Activated naive CD8-positive, alpha-beta T cell treated with anti-CD3 and anti-CD28 coated beads, Interleukin-2, amount 10 ng/mL, durations not matched to agents 7 days and 5 days (primary cell): ENCODE measurements around the gene CLCNKA. TPM values are rescaled to one million over a fixed set of nuclear protein-coding genes. Genes with fewer than 3 reads are reported as not detected.
"Not testable (repeated sequence)": the region's sequence is repeated elsewhere in the genome, so short reads cannot be mapped to it uniquely, and the experiment has no call there.

ENCODE experiments used
- ATAC-seq: fragments of 150-1000 bp; cut with Tn5 transposase; one replicate; pipeline ENCODE4 v1.10.0; 2021; ENCODE audit warnings: low read depth, moderate library complexity
- POLR2A ChIA-PET: fragments of 350-600 bp; sonication (Branson Sonifier 250); formaldehyde crosslinking; loops from one replicate; lab custom pipeline; 2021; ENCODE audit warnings: antibody characterized with exemption; lab: Charles Lee
- DNase-seq: peaks from one replicate; pipeline ENCODE4 v3.0.0; 2021
- H3K27ac Mint-ChIP-seq: one replicate; pipeline ENCODE4 v1.8.0; 2022; ENCODE audit warnings: mild to moderate bottlenecking, mixed read lengths
- H3K27me3 Mint-ChIP-seq: one replicate; pipeline ENCODE4 v1.8.0; 2022; ENCODE audit warnings: mild to moderate bottlenecking, moderate library complexity, mixed read lengths
- H3K36me3 Mint-ChIP-seq: one replicate; pipeline ENCODE4 v1.8.0; 2021; ENCODE audit warnings: mild to moderate bottlenecking, mixed read lengths
- H3K4me1 Mint-ChIP-seq: one replicate; pipeline ENCODE4 v1.8.0; 2021; ENCODE audit warnings: mixed read lengths
- H3K4me3 Mint-ChIP-seq: one replicate; pipeline ENCODE4 v1.8.0; 2022; ENCODE audit warnings: mild to moderate bottlenecking, moderate library complexity, mixed read lengths
- H3K9me3 Mint-ChIP-seq: one replicate; pipeline ENCODE4 v1.8.0; 2021; ENCODE audit warnings: mixed read lengths
- total RNA-seq, 2 experiments: library from RNA; stranded (reverse); gene quantifications; one replicate each; pipeline ENCODE4 v1.2.3, GENCODE V29; 2021

CLCNKA gene
- total RNA-seq, 2 experiments from 2014 or later = not detected

GRCh38 chr1:16043521-16043920 lies 21.7 kb downstream of the CLCNKA start, which contains the start of gene CLCNKB:
CLCNKB (plus strand) TSS chr1:16043782; CDS start chr1:16044493, 711 bp downstream.
- Mint-ChIP-seq H3K36me3 (no peaks in the 10 kb centered on the region), H3K27ac (no peak within 1 kb of the TSS), H3K4me3 (no peak within 1 kb of the TSS), H3K9me3 (no peaks in the 10 kb centered on the region), H3K4me1 (no peaks in the 10 kb centered on the region), H3K27me3 (peaks cover 8% of the 10 kb centered on the region)
- POLR2A ChIA-PET = no interaction called here
- DNase-seq = no peak
- ATAC-seq = no peak

- POLR2A ChIA-PET = no interaction called here
- DNase-seq (no peak), ATAC-seq (no peak)
- H3K4me1 Mint-ChIP-seq = no peaks in the 10 kb centered on the region
- H3K4me3 Mint-ChIP-seq = no peak overlapping the region
- no peak overlapping the region for H3K27ac Mint-ChIP-seq
- peaks cover 8% of the 10 kb centered on the region for H3K27me3 Mint-ChIP-seq
- no peaks in the 10 kb centered on the region for H3K9me3 Mint-ChIP-seq
- H3K36me3 Mint-ChIP-seq = no peaks in the 10 kb centered on the region
Observed at GRCh38 chr1:16043950-16044349, 22.1 kb downstream of the CLCNKA start.

GRCh38 chr1:16046842-16047241 lies 25.0 kb downstream of the CLCNKA start:
- no peak overlapping the region for H3K27ac Mint-ChIP-seq
- H3K4me1 Mint-ChIP-seq = no peaks in the 10 kb centered on the region
- DNase-seq (no peak), ATAC-seq (no peak)
- H3K36me3 Mint-ChIP-seq = no peaks in the 10 kb centered on the region
- peaks cover 19% of the 10 kb centered on the region for H3K27me3 Mint-ChIP-seq
- H3K9me3 Mint-ChIP-seq = no peaks in the 10 kb centered on the region
- POLR2A ChIA-PET = no interaction called here
- no peak overlapping the region for H3K4me3 Mint-ChIP-seq

DNA sequence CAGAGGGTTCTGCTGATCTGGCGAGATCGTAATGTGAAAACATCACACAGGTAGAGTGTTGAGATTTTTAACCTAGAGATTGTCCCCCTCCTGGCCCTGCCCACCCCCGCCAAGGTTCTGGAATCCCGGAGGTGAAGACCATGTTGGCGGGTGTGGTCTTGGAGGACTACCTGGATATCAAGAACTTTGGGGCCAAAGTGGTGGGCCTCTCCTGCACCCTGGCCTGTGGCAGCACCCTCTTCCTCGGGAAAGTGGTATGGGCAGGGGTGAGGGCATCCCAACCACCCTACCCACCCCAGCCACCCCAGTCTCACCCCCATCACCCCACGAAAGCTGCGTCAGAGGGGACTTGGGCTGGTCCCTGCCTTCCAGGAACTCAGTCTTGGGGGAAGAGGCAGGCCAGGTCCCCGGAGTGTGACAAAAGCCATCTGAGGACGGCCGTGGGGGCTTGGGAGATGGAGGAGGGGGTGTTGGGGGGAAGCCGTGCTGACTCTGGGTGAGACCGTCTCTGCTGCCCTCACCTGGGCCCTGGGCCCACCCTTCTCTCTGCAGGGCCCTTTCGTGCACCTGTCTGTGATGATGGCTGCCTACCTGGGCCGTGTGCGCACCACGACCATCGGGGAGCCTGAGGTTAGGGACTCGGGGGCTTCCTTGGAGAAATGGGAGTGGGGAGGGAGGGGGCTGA lies 26.1 kb downstream of the CLCNKA start:
- DNase-seq (no peak), ATAC-seq (no peak)
- Mint-ChIP-seq H3K4me1 (no peaks in the 10 kb centered on the region), H3K27me3 (peaks cover 19% of the 10 kb centered on the region), H3K4me3 (no peak overlapping the region), H3K9me3 (no peaks in the 10 kb centered on the region), H3K27ac (no peak overlapping the region), H3K36me3 (no peaks in the 10 kb centered on the region)
- POLR2A ChIA-PET = no interaction called here

GRCh38 chr1:16048573-16049189 lies 26.8 kb downstream of the CLCNKA start:
- Mint-ChIP-seq H3K9me3 (no peaks in the 10 kb centered on the region), H3K36me3 (no peaks in the 10 kb centered on the region), H3K4me1 (peaks cover 2% of the 10 kb centered on the region), H3K4me3 (no peak overlapping the region), H3K27ac (no peak overlapping the region), H3K27me3 (peaks cover 19% of the 10 kb centered on the region)
- POLR2A ChIA-PET = no interaction called here
- DNase-seq = no peak
- ATAC-seq = no peak

- Mint-ChIP-seq H3K4me3 (no peak overlapping the region), H3K9me3 (no peaks in the 10 kb centered on the region), H3K4me1 (peaks cover 11% of the 10 kb centered on the region), H3K27me3 (peaks cover 19% of the 10 kb centered on the region), H3K36me3 (no peaks in the 10 kb centered on the region), H3K27ac (peak overlapping the region; percentile 34)
- no peak for ATAC-seq
- no peak for DNase-seq
- POLR2A ChIA-PET = no interaction called here
Observed at GRCh38 chr1:16050328-16050727, 28.5 kb downstream of the CLCNKA start.

DNA sequence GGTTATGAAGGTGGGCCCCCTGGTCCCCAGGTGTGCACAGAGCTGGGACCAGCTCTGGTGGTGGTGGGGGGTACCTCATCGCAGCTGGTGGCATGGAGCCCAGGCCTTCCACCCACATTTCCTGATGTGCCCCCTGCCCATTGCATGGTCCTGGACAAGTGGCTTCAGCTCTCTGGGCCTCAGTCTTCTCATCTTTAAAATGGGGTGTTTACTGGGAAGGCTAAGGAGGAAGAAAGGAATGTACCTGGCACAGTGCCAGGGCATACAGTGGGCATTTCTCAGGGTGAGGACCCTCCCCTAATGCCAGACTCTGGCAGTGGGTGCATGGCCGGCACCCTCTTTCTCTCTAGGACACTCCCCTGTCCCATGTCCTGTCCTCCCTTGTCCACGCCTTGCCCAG lies 29.2 kb downstream of the CLCNKA start:
- POLR2A ChIA-PET = no interaction called here
- Mint-ChIP-seq H3K36me3 (no peaks in the 10 kb centered on the region), H3K4me1 (peaks cover 15% of the 10 kb centered on the region), H3K4me3 (no peak overlapping the region), H3K27ac (no peak overlapping the region), H3K27me3 (peaks cover 19% of the 10 kb centered on the region), H3K9me3 (no peaks in the 10 kb centered on the region)
- DNase-seq (no peak), ATAC-seq (no peak)

DNA sequence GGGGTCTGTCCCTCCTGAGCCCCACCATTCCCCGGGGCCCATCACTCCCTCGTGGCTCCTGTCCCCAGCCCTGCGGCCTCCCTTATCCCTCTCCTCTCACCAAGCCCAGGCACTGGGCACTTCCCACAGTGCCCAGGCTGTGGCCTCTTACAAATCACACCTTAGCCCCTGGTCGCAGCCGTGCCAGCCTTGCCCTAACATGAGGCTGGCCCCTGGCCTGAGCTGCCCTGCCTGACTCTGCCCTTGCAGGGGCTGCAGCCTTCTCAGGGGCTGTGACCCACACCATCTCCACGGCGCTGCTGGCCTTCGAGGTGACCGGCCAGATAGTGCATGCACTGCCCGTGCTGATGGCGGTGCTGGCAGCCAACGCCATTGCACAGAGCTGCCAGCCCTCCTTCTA lies 30.1 kb downstream of the CLCNKA start:
- H3K4me1 Mint-ChIP-seq = peaks cover 18% of the 10 kb centered on the region
- H3K9me3 Mint-ChIP-seq, H3K36me3 Mint-ChIP-seq, H3K27ac Mint-ChIP-seq, ATAC-seq, POLR2A ChIA-PET, DNase-seq: not testable (repeated sequence)
- H3K27me3 Mint-ChIP-seq = peaks cover 19% of the 10 kb centered on the region
- H3K4me3 Mint-ChIP-seq = peak overlapping the region; percentile 22

DNA sequence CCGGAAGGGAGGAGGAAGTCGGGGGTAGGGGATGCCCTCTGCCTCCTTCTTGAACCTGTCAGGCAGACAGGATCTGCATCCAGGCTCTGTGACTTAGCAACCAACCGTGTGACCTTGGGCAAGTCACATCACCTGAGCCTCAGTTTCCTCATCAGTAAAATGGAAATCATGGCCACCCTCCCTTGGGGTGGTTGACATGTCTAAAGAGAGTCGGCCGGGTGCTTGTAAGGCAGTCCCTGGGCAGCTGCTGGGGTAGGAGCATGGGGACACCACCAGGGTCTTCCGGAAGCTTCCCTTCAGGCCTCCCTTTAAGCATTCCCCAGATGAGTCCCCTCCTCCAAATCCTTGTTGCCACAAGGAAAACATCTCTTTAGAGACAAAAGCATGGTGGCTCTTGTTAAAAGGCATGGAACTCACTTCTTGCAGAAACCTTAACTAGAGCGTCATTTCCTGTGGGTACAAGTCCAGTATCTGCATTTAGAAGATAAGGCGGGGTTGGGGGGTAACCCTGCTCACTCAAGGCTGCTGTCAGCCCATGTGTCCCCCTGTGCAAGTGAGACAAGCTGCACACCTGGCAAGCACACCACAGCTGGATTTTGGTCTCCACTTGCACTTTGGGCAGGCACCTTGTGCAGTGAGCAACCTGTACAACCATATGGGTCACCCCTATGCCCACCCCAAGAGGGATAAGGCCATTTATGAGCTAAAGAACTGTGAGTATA lies 32.1 kb downstream of the CLCNKA start:
- peaks cover 14% of the 10 kb centered on the region for H3K27me3 Mint-ChIP-seq
- no peak for ATAC-seq
- no peak overlapping the region for H3K4me3 Mint-ChIP-seq
- H3K36me3 Mint-ChIP-seq = no peaks in the 10 kb centered on the region
- peaks cover 18% of the 10 kb centered on the region for H3K4me1 Mint-ChIP-seq
- H3K27ac Mint-ChIP-seq = no peak overlapping the region
- POLR2A ChIA-PET = no interaction called here
- no peak for DNase-seq
- H3K9me3 Mint-ChIP-seq = no peaks in the 10 kb centered on the region

GRCh38 chr1:16054598-16055540 lies 33.0 kb downstream of the CLCNKA start:
- POLR2A ChIA-PET = no interaction called here
- Mint-ChIP-seq H3K4me3 (no peak overlapping the region), H3K4me1 (peaks cover 18% of the 10 kb centered on the region), H3K27ac (no peak overlapping the region), H3K9me3 (no peaks in the 10 kb centered on the region), H3K27me3 (peaks cover 7% of the 10 kb centered on the region), H3K36me3 (no peaks in the 10 kb centered on the region)
- no peak for ATAC-seq
- DNase-seq = no peak

DNA sequence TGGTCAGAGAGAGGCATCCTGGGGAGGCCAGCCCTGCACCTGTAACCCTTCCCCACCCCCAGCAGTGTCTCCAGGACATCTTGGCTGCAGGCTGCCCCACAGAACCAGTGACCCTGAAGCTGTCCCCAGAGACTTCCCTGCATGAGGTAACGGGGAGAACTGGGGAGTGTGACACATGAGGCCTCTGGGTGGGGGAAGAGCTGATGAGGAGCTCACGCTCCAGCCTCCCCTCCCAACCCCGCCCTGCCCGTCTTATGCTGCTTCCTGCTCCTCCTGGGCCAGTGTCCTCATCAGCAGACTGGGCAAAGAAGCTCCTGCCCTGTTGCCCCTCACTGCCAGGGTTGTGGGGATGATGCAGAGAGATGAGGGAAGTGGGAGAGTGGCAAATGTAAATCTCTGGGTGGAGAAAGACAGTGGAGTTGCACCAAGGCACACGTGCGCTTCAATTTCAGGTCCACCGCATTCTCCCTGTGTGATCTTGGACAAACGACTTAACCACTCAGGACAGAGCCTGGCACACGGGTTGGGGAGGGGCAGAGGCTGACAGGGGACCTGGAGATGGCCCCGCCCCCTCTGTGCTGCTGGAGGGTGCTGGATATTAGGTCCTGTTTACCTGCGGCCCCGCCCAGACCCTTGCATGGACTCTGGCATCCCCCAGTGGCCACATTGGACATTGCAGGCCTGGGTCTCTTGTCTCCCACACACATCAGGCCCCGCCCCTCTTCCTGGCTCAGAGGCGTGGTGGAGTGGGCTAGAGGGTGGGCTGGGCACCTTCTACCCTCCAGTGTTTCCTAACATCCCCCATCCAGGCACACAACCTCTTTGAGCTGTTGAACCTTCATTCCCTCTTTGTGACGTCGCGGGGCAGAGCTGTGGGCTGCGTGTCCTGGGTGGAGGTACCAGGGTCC lies 34.0 kb downstream of the CLCNKA start:
- H3K4me1 Mint-ChIP-seq = peaks cover 21% of the 10 kb centered on the region
- ATAC-seq (peak; percentile 88), DNase-seq (peak; percentile 90)
- H3K36me3 Mint-ChIP-seq = no peaks in the 10 kb centered on the region
- H3K27me3 Mint-ChIP-seq = peaks cover 6% of the 10 kb centered on the region
- POLR2A ChIA-PET = interaction anchor here (1.7 kb wide), 1 partner anchor 14 kb away, joined by 4 read pairs; no protein-coding TSS in a partner anchor
- no peaks in the 10 kb centered on the region for H3K9me3 Mint-ChIP-seq
- no peak overlapping the region for H3K4me3 Mint-ChIP-seq
- peak overlapping the region; percentile 65 for H3K27ac Mint-ChIP-seq

- POLR2A ChIA-PET = interaction anchor here (1.7 kb wide), 1 partner anchor 14 kb away, joined by 4 read pairs; no protein-coding TSS in a partner anchor
- ATAC-seq, H3K9me3 Mint-ChIP-seq, H3K36me3 Mint-ChIP-seq, H3K27ac Mint-ChIP-seq, H3K27me3 Mint-ChIP-seq, H3K4me3 Mint-ChIP-seq, DNase-seq: not testable (repeated sequence)
- H3K4me1 Mint-ChIP-seq = peaks cover 21% of the 10 kb centered on the region
Observed at GRCh38 chr1:16056521-16056912, 34.7 kb downstream of the CLCNKA start.
